Measurements from ENCODE around the gene KLHL17. TPM values are rescaled to one million over a fixed set of nuclear protein-coding genes. Genes with fewer than 3 reads are reported as not detected.
"Not testable (repeated sequence)": the region's sequence is repeated elsewhere in the genome, so short reads cannot be mapped to it uniquely, and the experiment has no call there.

The KLHL17 gene
- total and polyA plus RNA-seq, 5 donors from 2014 or later: 1.5 to 28.4 (median 1.6) TPM

- H3K36me3 ChIP-seq (ENCODE audit: control insufficient read depth, insufficient read depth, low read length): no peaks in the 10 kb centered on the region
- Mint-ChIP-seq H3K36me3 (no peaks in the 10 kb centered on the region), H3K27ac (no peak overlapping the region), H3K27me3 (peaks cover 7% of the 10 kb centered on the region), H3K4me1 (peaks cover 0 to 9% (median 0%) of the 10 kb centered on the region in 4 donors), H3K9me3 (peaks cover 0 to 7% (median 0%) of the 10 kb centered on the region in 7 donors), H3K4me3 (peak overlapping the region in 2 of 4 donors; percentile 38 to 58)
- DNase-seq: peak; percentile 32 to 73 (median 69)
- no peak overlapping the region for H3K4me3 ChIP-seq (ENCODE audit: low read depth, low read length)
- H3K27me3 ChIP-seq (ENCODE audit: control insufficient read depth, insufficient read depth, low read length): no peaks in the 10 kb centered on the region
- H3K9me3 ChIP-seq (ENCODE audit: control insufficient read depth in 2 of 2, low read length in 2 of 2): no peaks in the 10 kb centered on the region
- H3K27ac ChIP-seq (ENCODE audit: insufficient read depth, low read length, poor library complexity, severe bottlenecking): no peak overlapping the region
- H3K4me1 ChIP-seq (ENCODE audit: control insufficient read depth, insufficient read depth, low read length, poor library complexity, severe bottlenecking): peaks cover 8% of the 10 kb centered on the region
- ATAC-seq (ENCODE audit: low read depth in 2 of 2): peak; percentile 71 to 84
Observed at GRCh38 chr1:975896-976683, 15.7 kb downstream of the KLHL17 start.

GRCh38 chr1:976791-977190 lies 16.4 kb downstream of the KLHL17 start:
- H3K27me3 Mint-ChIP-seq; H3K9me3 Mint-ChIP-seq; H3K9me3 ChIP-seq (ENCODE audit: control insufficient read depth in 2 of 2, low read length in 2 of 2); DNase-seq; H3K36me3 Mint-ChIP-seq; H3K27me3 ChIP-seq (ENCODE audit: control insufficient read depth, insufficient read depth, low read length); H3K4me3 ChIP-seq (ENCODE audit: low read depth, low read length); H3K27ac Mint-ChIP-seq; H3K36me3 ChIP-seq (ENCODE audit: control insufficient read depth, insufficient read depth, low read length); H3K27ac ChIP-seq (ENCODE audit: insufficient read depth, low read length, poor library complexity, severe bottlenecking); H3K4me1 Mint-ChIP-seq; H3K4me3 Mint-ChIP-seq; ATAC-seq (ENCODE audit: low read depth in 2 of 2); H3K4me1 ChIP-seq (ENCODE audit: control insufficient read depth, insufficient read depth, low read length, poor library complexity, severe bottlenecking): not testable (repeated sequence)

DNA sequence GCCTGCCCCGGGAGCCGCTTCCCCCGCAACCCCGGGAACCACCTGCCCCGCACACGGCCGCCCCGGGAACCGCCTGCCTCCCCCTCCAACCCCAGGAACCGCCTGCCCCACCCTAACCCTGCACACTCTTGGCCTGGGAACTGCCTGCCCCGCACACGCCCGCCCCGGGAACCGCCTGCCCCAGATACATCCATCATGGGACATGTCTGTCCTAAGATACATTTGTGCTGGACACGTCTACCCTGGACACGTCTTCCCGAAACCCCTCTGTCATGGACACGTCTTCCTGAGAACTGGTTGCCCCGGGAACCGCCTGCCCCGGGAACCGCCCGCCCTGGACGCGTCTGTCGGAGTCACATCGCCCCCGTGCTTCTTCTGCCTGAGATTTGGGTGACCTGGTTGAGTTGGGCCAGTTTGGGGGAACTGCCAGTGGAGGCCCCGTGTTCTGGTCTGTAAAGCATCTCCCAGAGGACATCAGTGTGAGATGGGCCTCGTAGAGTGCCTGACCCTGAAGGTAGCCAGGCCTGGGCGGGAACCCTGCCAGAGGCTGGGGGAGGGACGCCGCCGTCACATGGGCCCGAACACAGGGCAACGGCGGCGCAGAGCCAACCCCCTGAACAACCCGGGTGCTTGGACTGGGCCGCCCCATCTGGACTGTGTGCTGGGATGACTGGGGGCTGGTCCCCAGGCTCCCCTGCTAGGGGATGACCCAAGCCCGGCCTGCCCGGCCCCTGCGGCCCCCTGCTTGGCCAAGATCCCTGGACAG lies 17.9 kb downstream of the KLHL17 start:
- no peaks in the 10 kb centered on the region for H3K27me3 ChIP-seq (ENCODE audit: control insufficient read depth, insufficient read depth, low read length)
- no peak overlapping the region for H3K4me3 ChIP-seq (ENCODE audit: low read depth, low read length)
- H3K27ac Mint-ChIP-seq: no peak overlapping the region
- no peaks in the 10 kb centered on the region for H3K9me3 ChIP-seq (ENCODE audit: control insufficient read depth in 2 of 2, low read length in 2 of 2)
- no peak overlapping the region for H3K27ac ChIP-seq (ENCODE audit: insufficient read depth, low read length, poor library complexity, severe bottlenecking)
- no peaks in the 10 kb centered on the region for H3K36me3 ChIP-seq (ENCODE audit: control insufficient read depth, insufficient read depth, low read length)
- H3K9me3 Mint-ChIP-seq: peaks cover 0 to 7% (median 0%) of the 10 kb centered on the region in 7 donors
- H3K4me3 Mint-ChIP-seq: peak overlapping the region in 1 of 4 donors; percentile 18
- peaks cover 0 to 9% (median 0%) of the 10 kb centered on the region in 4 donors for H3K4me1 Mint-ChIP-seq
- no peak for DNase-seq
- no peak for ATAC-seq (ENCODE audit: low read depth in 2 of 2)
- H3K36me3 Mint-ChIP-seq: no peaks in the 10 kb centered on the region
- H3K27me3 Mint-ChIP-seq: peaks cover 8% of the 10 kb centered on the region
- peaks cover 8% of the 10 kb centered on the region for H3K4me1 ChIP-seq (ENCODE audit: control insufficient read depth, insufficient read depth, low read length, poor library complexity, severe bottlenecking)

GRCh38 chr1:978835-979743 lies 18.7 kb downstream of the KLHL17 start:
- H3K36me3 Mint-ChIP-seq: no peaks in the 10 kb centered on the region
- Histone ChIP-seq H3K36me3 (ENCODE audit: control insufficient read depth, insufficient read depth, low read length) (no peaks in the 10 kb centered on the region), H3K27ac (ENCODE audit: insufficient read depth, low read length, poor library complexity, severe bottlenecking) (no peak overlapping the region), H3K27me3 (ENCODE audit: control insufficient read depth, insufficient read depth, low read length) (no peaks in the 10 kb centered on the region), H3K4me1 (ENCODE audit: control insufficient read depth, insufficient read depth, low read length, poor library complexity, severe bottlenecking) (peaks cover 10% of the 10 kb centered on the region), H3K4me3 (ENCODE audit: low read depth, low read length) (no peak overlapping the region), H3K9me3 (ENCODE audit: control insufficient read depth in 2 of 2, low read length in 2 of 2) (no peaks in the 10 kb centered on the region)
- peaks cover 0 to 9% (median 0%) of the 10 kb centered on the region in 4 donors for H3K4me1 Mint-ChIP-seq
- peaks cover 15% of the 10 kb centered on the region for H3K27me3 Mint-ChIP-seq
- H3K9me3 Mint-ChIP-seq: peaks cover 0 to 7% (median 0%) of the 10 kb centered on the region in 7 donors
- H3K4me3 Mint-ChIP-seq: no peak overlapping the region
- DNase-seq: no peak
- ATAC-seq (ENCODE audit: low read depth in 2 of 2): no peak
- no peak overlapping the region for H3K27ac Mint-ChIP-seq

GRCh38 chr1:979744-980072 lies 19.3 kb downstream of the KLHL17 start:
- no peak overlapping the region for H3K27ac ChIP-seq (ENCODE audit: insufficient read depth, low read length, poor library complexity, severe bottlenecking)
- H3K27ac Mint-ChIP-seq: no peak overlapping the region
- no peak overlapping the region for H3K4me3 ChIP-seq (ENCODE audit: low read depth, low read length)
- H3K4me1 ChIP-seq (ENCODE audit: control insufficient read depth, insufficient read depth, low read length, poor library complexity, severe bottlenecking): peaks cover 12% of the 10 kb centered on the region
- peaks cover 0 to 9% (median 0%) of the 10 kb centered on the region in 4 donors for H3K4me1 Mint-ChIP-seq
- no peaks in the 10 kb centered on the region for H3K36me3 ChIP-seq (ENCODE audit: control insufficient read depth, insufficient read depth, low read length)
- no peaks in the 10 kb centered on the region for H3K27me3 ChIP-seq (ENCODE audit: control insufficient read depth, insufficient read depth, low read length)
- peaks cover 15% of the 10 kb centered on the region for H3K27me3 Mint-ChIP-seq
- H3K36me3 Mint-ChIP-seq: no peaks in the 10 kb centered on the region
- no peak for ATAC-seq (ENCODE audit: low read depth in 2 of 2)
- DNase-seq: no peak
- peaks cover 0 to 7% (median 0%) of the 10 kb centered on the region in 7 donors for H3K9me3 Mint-ChIP-seq
- H3K9me3 ChIP-seq (ENCODE audit: control insufficient read depth in 2 of 2, low read length in 2 of 2): no peaks in the 10 kb centered on the region
- no peak overlapping the region for H3K4me3 Mint-ChIP-seq

GRCh38 chr1:980137-980571 lies 19.8 kb downstream of the KLHL17 start:
- Mint-ChIP-seq H3K4me1 (peaks cover 0 to 9% (median 0%) of the 10 kb centered on the region in 4 donors), H3K27ac (no peak overlapping the region), H3K4me3 (no peak overlapping the region), H3K9me3 (peaks cover 0 to 7% (median 0%) of the 10 kb centered on the region in 7 donors), H3K36me3 (no peaks in the 10 kb centered on the region), H3K27me3 (peaks cover 20% of the 10 kb centered on the region)
- H3K27me3 ChIP-seq (ENCODE audit: control insufficient read depth, insufficient read depth, low read length): peaks cover 1% of the 10 kb centered on the region
- H3K36me3 ChIP-seq (ENCODE audit: control insufficient read depth, insufficient read depth, low read length): no peaks in the 10 kb centered on the region
- ATAC-seq (ENCODE audit: low read depth in 2 of 2): no peak
- no peak for DNase-seq
- no peaks in the 10 kb centered on the region for H3K9me3 ChIP-seq (ENCODE audit: control insufficient read depth in 2 of 2, low read length in 2 of 2)
- no peak overlapping the region for H3K27ac ChIP-seq (ENCODE audit: insufficient read depth, low read length, poor library complexity, severe bottlenecking)
- H3K4me1 ChIP-seq (ENCODE audit: control insufficient read depth, insufficient read depth, low read length, poor library complexity, severe bottlenecking): peaks cover 12% of the 10 kb centered on the region
- no peak overlapping the region for H3K4me3 ChIP-seq (ENCODE audit: low read depth, low read length)

DNA sequence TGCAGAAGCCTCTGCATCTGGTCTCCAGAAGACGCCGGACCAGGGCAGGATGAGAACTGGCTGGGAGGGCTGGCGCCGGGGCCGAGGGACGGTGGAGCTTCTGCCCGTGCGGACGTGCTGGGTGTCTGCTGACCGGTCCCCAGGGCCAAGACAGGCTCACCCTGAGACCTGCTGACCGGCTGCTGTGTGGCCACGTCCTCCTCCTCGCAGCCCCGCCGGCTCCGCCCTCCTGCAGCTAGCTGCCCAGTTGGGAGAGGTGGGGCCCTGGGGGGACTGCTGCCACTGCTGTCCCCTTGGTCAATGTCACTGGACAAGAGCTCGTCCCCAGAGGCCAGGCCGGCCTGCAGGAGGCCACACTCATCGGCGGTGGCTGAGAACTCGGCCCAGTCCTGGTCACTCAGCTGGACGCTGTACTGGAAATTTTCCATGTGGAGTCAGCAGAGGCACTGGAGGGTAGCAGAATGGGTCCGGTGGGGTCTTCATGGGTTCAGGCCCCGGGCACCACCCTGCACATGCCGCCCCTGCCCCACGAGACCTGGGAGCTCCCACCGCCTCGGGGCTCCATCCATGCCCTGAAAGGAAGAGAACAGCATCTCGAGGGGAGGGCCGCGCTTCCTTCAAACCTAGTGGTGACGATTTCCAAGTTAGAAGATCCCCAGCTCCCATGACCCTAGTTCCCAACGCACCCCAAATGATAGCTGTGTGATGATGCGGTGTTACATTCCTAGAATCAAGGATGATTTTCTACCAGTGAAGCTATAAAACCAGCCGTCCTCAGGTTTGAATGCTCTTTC lies 20.4 kb downstream of the KLHL17 start:
- Mint-ChIP-seq H3K4me1 (peaks cover 0 to 6% (median 0%) of the 10 kb centered on the region in 4 donors), H3K9me3 (peaks cover 0 to 7% (median 0%) of the 10 kb centered on the region in 7 donors), H3K27ac (no peak overlapping the region), H3K36me3 (no peaks in the 10 kb centered on the region), H3K27me3 (peaks cover 21% of the 10 kb centered on the region), H3K4me3 (no peak overlapping the region)
- Histone ChIP-seq H3K4me1 (ENCODE audit: control insufficient read depth, insufficient read depth, low read length, poor library complexity, severe bottlenecking) (peaks cover 10% of the 10 kb centered on the region), H3K9me3 (ENCODE audit: control insufficient read depth in 2 of 2, low read length in 2 of 2) (no peaks in the 10 kb centered on the region), H3K4me3 (ENCODE audit: low read depth, low read length) (no peak overlapping the region), H3K27ac (ENCODE audit: insufficient read depth, low read length, poor library complexity, severe bottlenecking) (no peak overlapping the region), H3K27me3 (ENCODE audit: control insufficient read depth, insufficient read depth, low read length) (peaks cover 3% of the 10 kb centered on the region), H3K36me3 (ENCODE audit: control insufficient read depth, insufficient read depth, low read length) (no peaks in the 10 kb centered on the region)
- no peak for DNase-seq
- no peak for ATAC-seq (ENCODE audit: low read depth in 2 of 2)

Data from CD4-positive, CD25-positive, alpha-beta regulatory T cell (primary cell).